Mesothelial cell of epicardium (in vitro differentiated cells): Measurements from ENCODE around the gene CIAO1. TPM values are rescaled to one million over a fixed set of nuclear protein-coding genes. Genes with fewer than 3 reads are reported as not detected.

ENCODE experiments used
- DNase-seq, 2 experiments: peaks; one replicate each; pipeline ENCODE4 v3.0.0; 2021; ENCODE audit warnings: low spot score in 2 of 2; ENCODE audit not compliant: unreplicated experiment in 2 of 2
- H3K27ac Mint-ChIP-seq: 2 replicates; pipeline ENCODE4 v1.8.0; 2021; ENCODE audit warnings: mixed read lengths
- H3K27me3 Mint-ChIP-seq: 2 replicates; pipeline ENCODE4 v1.8.0; 2021; ENCODE audit warnings: low read depth, mixed read lengths
- H3K36me3 Mint-ChIP-seq: 2 replicates; pipeline ENCODE4 v1.8.0; 2021; ENCODE audit warnings: mixed read lengths
- H3K4me1 Mint-ChIP-seq: 2 replicates; pipeline ENCODE4 v1.8.0; 2021; ENCODE audit warnings: mixed read lengths
- H3K4me3 Mint-ChIP-seq: 2 replicates; pipeline ENCODE4 v1.8.0; 2021; ENCODE audit warnings: mild to moderate bottlenecking, moderate library complexity, mixed read lengths
- H3K9me3 Mint-ChIP-seq: 2 replicates; pipeline ENCODE4 v1.8.0; 2021; ENCODE audit warnings: mixed read lengths
- total RNA-seq: library from RNA; stranded (reverse); gene quantifications from 3 replicates; pipeline ENCODE4 v1.2.1, GENCODE V29; 2021
- TF ChIP-seq, protein P1 (sequence below): fragments of 200-600 bp; sonication (generic); IDR thresholded peaks from one replicate; pipeline ENCODE4 v1.5.0; 2021; ENCODE audit warnings: antibody characterized with exemption; ENCODE audit not compliant: unreplicated experiment

Gene CIAO1
- total RNA-seq, 1 donor from 2014 or later, result 74.2 TPM

DNA sequence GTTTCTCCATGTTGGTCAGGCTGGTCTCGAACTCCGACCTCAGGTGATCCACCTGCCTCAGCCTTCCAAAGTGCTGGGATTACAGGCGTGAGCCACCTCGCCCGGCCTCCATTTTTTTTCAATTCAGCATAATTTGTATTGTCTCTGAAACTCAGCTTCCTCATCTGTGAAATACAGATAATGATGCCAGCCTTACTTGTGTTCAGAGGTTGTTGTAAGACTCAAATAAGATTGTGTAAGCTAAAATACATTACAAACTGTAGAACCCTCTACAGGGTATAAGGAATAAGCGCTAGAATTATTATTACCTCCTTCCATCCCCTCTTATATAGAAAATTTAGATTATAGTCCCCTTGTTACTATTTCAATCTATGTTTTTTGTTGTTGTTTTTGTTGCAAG is 32.6 kb upstream of the CIAO1 start:
- Mint-ChIP-seq H3K27me3 (no peaks in the 10 kb centered on the region), H3K36me3 (peaks cover 2% of the 10 kb centered on the region), H3K4me1 (no peaks in the 10 kb centered on the region), H3K4me3 (no peak overlapping the region), H3K9me3 (no peaks in the 10 kb centered on the region), H3K27ac (no peak overlapping the region)
- no peak for DNase-seq
- TF ChIP-seq, protein P1, sequence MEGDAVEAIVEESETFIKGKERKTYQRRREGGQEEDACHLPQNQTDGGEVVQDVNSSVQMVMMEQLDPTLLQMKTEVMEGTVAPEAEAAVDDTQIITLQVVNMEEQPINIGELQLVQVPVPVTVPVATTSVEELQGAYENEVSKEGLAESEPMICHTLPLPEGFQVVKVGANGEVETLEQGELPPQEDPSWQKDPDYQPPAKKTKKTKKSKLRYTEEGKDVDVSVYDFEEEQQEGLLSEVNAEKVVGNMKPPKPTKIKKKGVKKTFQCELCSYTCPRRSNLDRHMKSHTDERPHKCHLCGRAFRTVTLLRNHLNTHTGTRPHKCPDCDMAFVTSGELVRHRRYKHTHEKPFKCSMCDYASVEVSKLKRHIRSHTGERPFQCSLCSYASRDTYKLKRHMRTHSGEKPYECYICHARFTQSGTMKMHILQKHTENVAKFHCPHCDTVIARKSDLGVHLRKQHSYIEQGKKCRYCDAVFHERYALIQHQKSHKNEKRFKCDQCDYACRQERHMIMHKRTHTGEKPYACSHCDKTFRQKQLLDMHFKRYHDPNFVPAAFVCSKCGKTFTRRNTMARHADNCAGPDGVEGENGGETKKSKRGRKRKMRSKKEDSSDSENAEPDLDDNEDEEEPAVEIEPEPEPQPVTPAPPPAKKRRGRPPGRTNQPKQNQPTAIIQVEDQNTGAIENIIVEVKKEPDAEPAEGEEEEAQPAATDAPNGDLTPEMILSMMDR, result no peak

- H3K27me3 Mint-ChIP-seq, result no peaks in the 10 kb centered on the region
- DNase-seq, result no peak
- H3K4me1 Mint-ChIP-seq, result no peaks in the 10 kb centered on the region
- TF ChIP-seq, protein P1, result no peak
- H3K9me3 Mint-ChIP-seq, result no peaks in the 10 kb centered on the region
- H3K4me3 Mint-ChIP-seq, result no peak overlapping the region
- H3K36me3 Mint-ChIP-seq, result peaks cover 2% of the 10 kb centered on the region
- no peak overlapping the region for H3K27ac Mint-ChIP-seq
These were observed 32.1 kb upstream of the CIAO1 start for GRCh38 chr2:96233880-96234316.

- no peaks in the 10 kb centered on the region for H3K27me3 Mint-ChIP-seq
- no peak overlapping the region for H3K4me3 Mint-ChIP-seq
- peaks cover 3% of the 10 kb centered on the region for H3K4me1 Mint-ChIP-seq
- H3K9me3 Mint-ChIP-seq, result no peaks in the 10 kb centered on the region
- H3K36me3 Mint-ChIP-seq, result no peaks in the 10 kb centered on the region
- DNase-seq, result no peak
- H3K27ac Mint-ChIP-seq, result no peak overlapping the region
- TF ChIP-seq, protein P1, result no peak
These were observed 29.1 kb upstream of the CIAO1 start for GRCh38 chr2:96236882-96237281.

GRCh38 chr2:96238266-96238665 is 27.8 kb upstream of the CIAO1 start:
- TF ChIP-seq, protein P1, result no peak
- Mint-ChIP-seq H3K27ac (no peak overlapping the region), H3K9me3 (no peaks in the 10 kb centered on the region), H3K4me3 (no peak overlapping the region), H3K4me1 (peaks cover 3% of the 10 kb centered on the region), H3K36me3 (peaks cover 3% of the 10 kb centered on the region), H3K27me3 (no peaks in the 10 kb centered on the region)
- DNase-seq, result no peak

GRCh38 chr2:96239091-96239490 is 26.9 kb upstream of the CIAO1 start:
- Mint-ChIP-seq H3K4me3 (no peak overlapping the region), H3K27ac (no peak overlapping the region), H3K4me1 (peaks cover 3% of the 10 kb centered on the region), H3K36me3 (peaks cover 3% of the 10 kb centered on the region), H3K9me3 (no peaks in the 10 kb centered on the region), H3K27me3 (no peaks in the 10 kb centered on the region)
- no peak for DNase-seq
- TF ChIP-seq, protein P1, result no peak

DNA sequence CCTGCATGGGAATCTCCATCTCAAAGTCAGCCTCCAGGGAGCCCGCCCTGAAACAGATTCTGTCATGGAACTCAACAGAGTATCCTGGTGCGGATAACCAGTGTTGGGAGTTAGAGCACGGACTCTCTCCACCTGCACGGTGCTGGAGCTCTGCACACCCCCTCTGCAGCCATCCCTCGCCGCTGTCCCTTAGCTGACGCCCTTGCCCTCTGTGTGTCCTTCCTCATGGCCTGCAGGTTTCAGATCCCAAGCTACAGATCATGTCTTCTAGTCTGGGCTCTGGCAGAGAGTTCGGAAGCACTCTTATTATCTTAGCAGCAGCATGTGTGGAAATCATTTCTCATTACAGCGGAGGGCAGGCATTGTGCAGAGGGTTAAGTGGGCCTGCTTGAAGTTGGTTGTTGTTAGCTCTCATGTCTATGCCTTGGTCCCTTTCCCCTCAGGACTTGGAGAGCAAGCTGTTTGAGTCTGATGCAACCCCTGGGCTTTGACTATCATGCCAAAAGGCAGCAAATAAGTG is 26.2 kb upstream of the CIAO1 start:
- TF ChIP-seq, protein P1, result no peak
- no peak for DNase-seq
- Mint-ChIP-seq H3K4me3 (no peak overlapping the region), H3K36me3 (peaks cover 3% of the 10 kb centered on the region), H3K27ac (no peak overlapping the region), H3K9me3 (no peaks in the 10 kb centered on the region), H3K4me1 (peaks cover 3% of the 10 kb centered on the region), H3K27me3 (no peaks in the 10 kb centered on the region)
